HCT116 (cell line): ENCODE measurements around the gene FAIM.
"Not testable (repeated sequence)": the region's sequence is repeated elsewhere in the genome, so short reads cannot be mapped to it uniquely, and the experiment has no call there.

ENCODE experiments used
- EGR1 ChIP-seq: IDR thresholded peaks from 2 replicates; pipeline ENCODE4 v1.6.1; 2012; ENCODE audit warnings: low read depth
- EZH2phosphoT487 ChIP-seq: fragments of 200-600 bp; IDR thresholded peaks from 2 replicates; pipeline ENCODE4 v1.6.1; 2018; ENCODE audit warnings: antibody characterized with exemption, borderline replicate concordance
- POLR2A ChIP-seq: IDR thresholded peaks from 2 replicates; pipeline ENCODE4 v1.7.0; 2011; ENCODE audit warnings: borderline replicate concordance; ENCODE audit not compliant: insufficient read depth, insufficient read length; ENCODE audit errors: extremely low read depth
- TF ChIP-seq, protein P1 (sequence below), 3 experiments: fragments of 200-600 bp in 1 of 3; sonication (generic) in 1 of 3; IDR thresholded peaks in 2 of 3; conservative IDR thresholded peaks in 1 of 3; 2 replicates each; pipeline ENCODE4 v1.5.1; 2012 to 2017; ENCODE audit warnings: low read depth in 2 of 3, low read length in 2 of 3, antibody characterized with exemption in 1 of 3, borderline replicate concordance in 1 of 3, control low read depth in 1 of 3, mild to moderate bottlenecking in 1 of 3, mixed read lengths in 1 of 3, mixed run types in 1 of 3, moderate library complexity in 1 of 3; ENCODE audit not compliant: insufficient read depth in 1 of 3
- TF ChIP-seq, protein P2 (sequence below): IDR thresholded peaks from 2 replicates; pipeline ENCODE4 v1.6.1; 2012

GRCh38 chr3:138566293-138566692 is 42.3 kb upstream of the FAIM start:
- not testable (repeated sequence) for TF ChIP-seq EZH2phosphoT487, EGR1, POLR2A
- TF ChIP-seq, protein P1, sequence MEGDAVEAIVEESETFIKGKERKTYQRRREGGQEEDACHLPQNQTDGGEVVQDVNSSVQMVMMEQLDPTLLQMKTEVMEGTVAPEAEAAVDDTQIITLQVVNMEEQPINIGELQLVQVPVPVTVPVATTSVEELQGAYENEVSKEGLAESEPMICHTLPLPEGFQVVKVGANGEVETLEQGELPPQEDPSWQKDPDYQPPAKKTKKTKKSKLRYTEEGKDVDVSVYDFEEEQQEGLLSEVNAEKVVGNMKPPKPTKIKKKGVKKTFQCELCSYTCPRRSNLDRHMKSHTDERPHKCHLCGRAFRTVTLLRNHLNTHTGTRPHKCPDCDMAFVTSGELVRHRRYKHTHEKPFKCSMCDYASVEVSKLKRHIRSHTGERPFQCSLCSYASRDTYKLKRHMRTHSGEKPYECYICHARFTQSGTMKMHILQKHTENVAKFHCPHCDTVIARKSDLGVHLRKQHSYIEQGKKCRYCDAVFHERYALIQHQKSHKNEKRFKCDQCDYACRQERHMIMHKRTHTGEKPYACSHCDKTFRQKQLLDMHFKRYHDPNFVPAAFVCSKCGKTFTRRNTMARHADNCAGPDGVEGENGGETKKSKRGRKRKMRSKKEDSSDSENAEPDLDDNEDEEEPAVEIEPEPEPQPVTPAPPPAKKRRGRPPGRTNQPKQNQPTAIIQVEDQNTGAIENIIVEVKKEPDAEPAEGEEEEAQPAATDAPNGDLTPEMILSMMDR (IDR thresholded peaks at IDR 0.05 in 2 of 3, conservative IDR thresholded peaks at IDR 0.05 in 1 of 3; ENCODE audit: borderline replicate concordance in 1 of 3, insufficient read depth in 1 of 3, low read depth in 2 of 3, low read length in 2 of 3), result not testable (repeated sequence)
- TF ChIP-seq, protein P2, sequence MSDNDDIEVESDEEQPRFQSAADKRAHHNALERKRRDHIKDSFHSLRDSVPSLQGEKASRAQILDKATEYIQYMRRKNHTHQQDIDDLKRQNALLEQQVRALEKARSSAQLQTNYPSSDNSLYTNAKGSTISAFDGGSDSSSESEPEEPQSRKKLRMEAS, result not testable (repeated sequence)
